Large intestine (tissue), 3 donors: ENCODE measurements around the gene TMEM223. TPM values are rescaled to one million over a fixed set of nuclear protein-coding genes. Genes with fewer than 3 reads are reported as not detected.

Source experiments
- DNase-seq, 2 donors: peaks; one replicate each; pipeline versions ENCODE4 v3.0.0 to v3.0.0-alpha.2; 2013
- H3K27ac ChIP-seq: one replicate; pipeline ENCODE4 v1.5.1; 2013; ENCODE audit warnings: low read length
- H3K27me3 ChIP-seq: 2 replicates; pipeline ENCODE4 v1.6.1; 2013; ENCODE audit warnings: low read length; ENCODE audit not compliant: control insufficient read depth, insufficient read depth
- H3K36me3 ChIP-seq: 2 replicates; pipeline ENCODE4 v1.6.1; 2013; ENCODE audit warnings: low read length; ENCODE audit not compliant: control insufficient read depth, insufficient read depth
- H3K4me1 ChIP-seq: one replicate; pipeline ENCODE4 v1.6.1; 2013; ENCODE audit warnings: low read length; ENCODE audit not compliant: control insufficient read depth, insufficient read depth
- H3K4me3 ChIP-seq: one replicate; pipeline ENCODE4 v1.5.1; 2013; ENCODE audit warnings: low read length
- H3K9me3 ChIP-seq: one replicate; pipeline ENCODE4 v1.6.1; 2013; ENCODE audit warnings: mild to moderate bottlenecking, low read depth, low read length, moderate library complexity; ENCODE audit not compliant: control insufficient read depth
- WGBS: methylation state at CpG from one replicate; pipeline ENCODE4 v1.1.5; 2013; ENCODE audit warnings: low lambda C conversion rate; ENCODE audit not compliant: insufficient coverage; 5-methylcytosine and 5-hydroxymethylcytosine counted together
- polyA plus RNA-seq: library from polyadenylated mRNA; unstranded; fragments of 120-200 nt; gene quantifications from one replicate; pipeline ENCODE4 v1.2.1, GENCODE V29; 2013

The TMEM223 gene
- polyA plus RNA-seq, 1 donor = 18.4 TPM

DNA sequence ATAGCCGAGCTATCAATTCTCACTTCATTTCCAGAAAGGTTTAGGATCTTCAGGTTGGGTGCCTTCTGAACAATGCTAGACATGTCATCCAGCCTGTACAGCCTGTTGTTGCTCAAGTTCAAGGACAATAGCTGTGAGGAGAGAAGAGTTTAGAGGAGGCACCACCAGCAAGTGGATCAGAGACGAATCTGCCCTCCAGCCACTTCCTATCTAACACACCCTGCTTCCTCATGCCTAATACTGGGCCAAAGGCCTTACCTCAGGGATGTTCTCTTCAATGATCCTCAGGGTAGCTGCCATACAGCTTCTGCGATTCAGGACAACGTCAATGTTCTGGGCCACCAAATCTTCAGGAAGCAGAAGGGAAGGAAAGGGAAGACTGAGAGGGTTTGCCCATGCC, 9.3 kb upstream of the TMEM223 start:
- H3K4me1 ChIP-seq = peaks cover 4% of the 10 kb centered on the region
- WGBS = no CpG with 5 or more reads among the region's 4 CpGs
- no peaks in the 10 kb centered on the region for H3K9me3 ChIP-seq
- no peaks in the 10 kb centered on the region for H3K27me3 ChIP-seq
- DNase-seq = no peak
- H3K4me3 ChIP-seq = no peak overlapping the region
- peaks cover 74% of the 10 kb centered on the region for H3K36me3 ChIP-seq
- H3K27ac ChIP-seq = no peak overlapping the region

- no peak for DNase-seq
Observed at GRCh38 chr11:62799486-62799885, 7.7 kb upstream of the TMEM223 start.

GRCh38 chr11:62796281-62796680, 4.5 kb upstream of the TMEM223 start:
- H3K4me1 ChIP-seq = peaks cover 5% of the 10 kb centered on the region
- WGBS = no CpG with 5 or more reads among the region's 7 CpGs
- no peaks in the 10 kb centered on the region for H3K9me3 ChIP-seq
- no peak for DNase-seq
- peaks cover 86% of the 10 kb centered on the region for H3K36me3 ChIP-seq
- no peaks in the 10 kb centered on the region for H3K27me3 ChIP-seq
- no peak overlapping the region for H3K27ac ChIP-seq
- no peak overlapping the region for H3K4me3 ChIP-seq

More at GRCh38 chr11:62799486-62799885, 7.7 kb upstream of the TMEM223 start:
- Histone ChIP-seq H3K4me3 (no peak overlapping the region), H3K9me3 (no peaks in the 10 kb centered on the region), H3K27ac (no peak overlapping the region), H3K36me3 (peaks cover 90% of the 10 kb centered on the region), H3K4me1 (peaks cover 4% of the 10 kb centered on the region), H3K27me3 (no peaks in the 10 kb centered on the region)
- no CpG with 5 or more reads among the region's 10 CpGs for WGBS

GRCh38 chr11:62794201-62794775, 2.5 kb upstream of the TMEM223 start:
- Histone ChIP-seq H3K9me3 (no peaks in the 10 kb centered on the region), H3K4me1 (peaks cover 14% of the 10 kb centered on the region), H3K4me3 (no peak overlapping the region), H3K36me3 (peaks cover 78% of the 10 kb centered on the region), H3K27ac (no peak overlapping the region), H3K27me3 (no peaks in the 10 kb centered on the region)
- no peak for DNase-seq
- no CpG with 5 or more reads among the region's 8 CpGs for WGBS

- WGBS = no CpG with 5 or more reads among the region's 11 CpGs
- peaks cover 63% of the 10 kb centered on the region for H3K36me3 ChIP-seq
- H3K27me3 ChIP-seq = no peaks in the 10 kb centered on the region
- H3K27ac ChIP-seq = peak overlapping the region; percentile 49
- H3K4me1 ChIP-seq = peaks cover 14% of the 10 kb centered on the region
- no peak for DNase-seq
- no peaks in the 10 kb centered on the region for H3K9me3 ChIP-seq
- peak overlapping the region; percentile 99 for H3K4me3 ChIP-seq
Observed at GRCh38 chr11:62792202-62792575, 383 bp upstream of the TMEM223 start.

DNA sequence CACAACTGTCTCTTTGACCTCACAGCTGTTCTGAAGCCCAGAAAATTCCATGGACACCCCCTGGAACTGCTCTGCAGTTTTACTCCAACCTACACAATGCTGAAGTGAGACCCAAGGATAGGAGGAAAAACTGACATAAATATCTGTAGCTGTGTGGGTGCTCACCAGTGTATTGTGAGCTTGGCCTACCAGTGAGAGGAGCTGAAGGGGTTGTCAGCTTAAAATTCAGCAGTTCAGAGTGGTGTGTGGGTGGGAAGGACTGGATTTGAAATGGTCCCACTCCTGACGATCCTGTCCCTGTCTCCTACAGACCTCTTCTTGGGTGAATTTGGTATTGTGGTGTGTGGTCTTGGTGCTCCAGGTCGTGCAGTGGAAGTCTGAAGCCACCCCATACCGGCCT, 2.2 kb downstream of the TMEM223 start:
- no CpG with 5 or more reads among the region's 3 CpGs for WGBS
- Histone ChIP-seq H3K9me3 (no peaks in the 10 kb centered on the region), H3K36me3 (peaks cover 37% of the 10 kb centered on the region), H3K4me3 (no peak overlapping the region), H3K4me1 (peaks cover 24% of the 10 kb centered on the region), H3K27ac (no peak overlapping the region), H3K27me3 (no peaks in the 10 kb centered on the region)
- DNase-seq = no peak

- Histone ChIP-seq H3K9me3 (no peaks in the 10 kb centered on the region), H3K4me3 (no peak overlapping the region), H3K4me1 (peaks cover 24% of the 10 kb centered on the region), H3K27me3 (no peaks in the 10 kb centered on the region), H3K36me3 (peaks cover 31% of the 10 kb centered on the region), H3K27ac (no peak overlapping the region)
- WGBS = no CpG with 5 or more reads among the region's 5 CpGs
- DNase-seq = no peak
Observed at GRCh38 chr11:62788991-62789390, 2.8 kb downstream of the TMEM223 start.

- Histone ChIP-seq H3K27ac (peak within 1 kb of the TSS; percentile 94), H3K9me3 (no peaks in the 10 kb centered on the region), H3K4me1 (peaks cover 18% of the 10 kb centered on the region), H3K4me3 (peak within 1 kb of the TSS; percentile 95), H3K36me3 (peaks cover 27% of the 10 kb centered on the region), H3K27me3 (no peaks in the 10 kb centered on the region)
- peak; percentile 98 for DNase-seq
- no CpG with 5 or more reads among the region's 88 CpGs for WGBS
Observed at GRCh38 chr11:62787005-62787759, 4.6 kb downstream of the TMEM223 start, which contains the start of gene TMEM179B. Gene TMEM179B (plus strand): TSS chr11:62787402. CDS start chr11:62787432, 30 bp downstream.

DNA sequence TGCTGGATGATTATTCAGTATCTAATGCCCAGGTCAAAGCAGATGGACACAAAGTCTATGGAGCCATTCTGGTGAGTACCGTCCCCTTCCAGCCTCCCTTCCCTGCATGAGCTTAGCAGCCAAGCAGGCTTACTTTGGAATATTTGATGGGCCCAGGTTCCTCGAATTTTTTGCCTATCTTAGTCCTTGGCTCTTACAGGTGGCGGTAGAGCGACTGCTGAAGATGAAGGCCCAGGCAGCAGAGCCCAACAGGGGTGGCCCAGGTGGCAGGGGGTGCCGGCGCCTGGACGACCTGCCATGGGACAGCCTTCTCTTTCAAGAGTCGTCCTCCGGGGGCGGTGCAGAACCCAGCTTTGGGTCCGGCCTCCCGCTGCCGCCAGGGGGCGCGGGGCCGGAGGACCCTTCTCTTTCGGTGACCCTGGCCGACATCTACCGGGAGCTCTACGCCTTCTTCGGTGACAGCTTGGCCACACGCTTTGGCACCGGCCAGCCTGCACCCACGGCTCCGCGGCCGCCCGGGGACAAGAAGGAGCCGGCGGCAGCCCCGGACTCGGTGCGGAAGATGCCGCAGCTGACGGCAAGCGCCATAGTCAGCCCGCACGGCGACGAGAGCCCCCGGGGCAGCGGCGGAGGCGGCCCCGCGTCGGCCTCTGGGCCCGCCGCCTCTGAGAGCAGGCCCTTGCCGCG, 5.3 kb downstream of the TMEM223 start:
- WGBS = no CpG with 5 or more reads among the region's 51 CpGs
- DNase-seq = peak; percentile 86 to 89
- H3K27ac ChIP-seq = peak overlapping the region; percentile 94
- peaks cover 18% of the 10 kb centered on the region for H3K4me1 ChIP-seq
- H3K9me3 ChIP-seq = no peaks in the 10 kb centered on the region
- peaks cover 33% of the 10 kb centered on the region for H3K36me3 ChIP-seq
- peak overlapping the region; percentile 95 for H3K4me3 ChIP-seq
- H3K27me3 ChIP-seq = no peaks in the 10 kb centered on the region

DNA sequence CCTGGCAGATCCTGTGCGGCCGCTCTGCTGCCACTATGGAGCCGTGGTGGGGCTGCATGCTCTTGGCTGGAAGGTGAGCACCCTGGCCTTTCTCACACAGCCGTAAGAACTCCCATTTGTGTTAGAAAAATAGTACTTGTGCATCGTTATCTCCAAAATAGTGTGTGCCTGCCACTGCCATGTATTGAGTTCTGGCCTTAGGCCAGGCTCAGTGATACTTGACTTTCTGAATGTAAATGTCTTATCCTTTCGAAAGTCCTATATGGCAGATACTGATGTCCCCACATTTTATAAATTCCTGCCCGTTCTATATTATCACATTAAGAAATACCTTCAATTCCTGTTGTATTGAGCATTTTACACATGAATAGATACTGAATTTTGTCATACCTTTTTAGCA, 9.1 kb downstream of the TMEM223 start:
- H3K27ac ChIP-seq = no peak overlapping the region
- no peak overlapping the region for H3K4me3 ChIP-seq
- H3K27me3 ChIP-seq = no peaks in the 10 kb centered on the region
- H3K36me3 ChIP-seq = peaks cover 31% of the 10 kb centered on the region
- H3K9me3 ChIP-seq = no peaks in the 10 kb centered on the region
- no peak for DNase-seq
- WGBS = 90% methylated on average over 2 of the region's 7 CpGs
- peaks cover 9% of the 10 kb centered on the region for H3K4me1 ChIP-seq
